ENCODE data around the gene SDK2. TPM values are rescaled to one million over a fixed set of nuclear protein-coding genes. Genes with fewer than 3 reads are reported as not detected.

Gene SDK2
- total RNA-seq, 1 donor from 2014 or later: 0.96 TPM

GRCh38 chr17:73586275-73586832 is 57.9 kb downstream of the SDK2 start:
- DNase-seq (ENCODE audit: low spot score): no peak

- no peak for DNase-seq (ENCODE audit: low spot score)
These were observed 58.7 kb downstream of the SDK2 start for GRCh38 chr17:73585583-73585982.

GRCh38 chr17:73584987-73585386 is 59.3 kb downstream of the SDK2 start:
- DNase-seq (ENCODE audit: low spot score): no peak

- no peak for DNase-seq (ENCODE audit: low spot score)
These were observed 60.2 kb downstream of the SDK2 start for GRCh38 chr17:73584049-73584448.

- DNase-seq (ENCODE audit: low spot score): no peak
These were observed 61.4 kb downstream of the SDK2 start for GRCh38 chr17:73582821-73583220.

- no peak for DNase-seq (ENCODE audit: low spot score)
These were observed 61.9 kb downstream of the SDK2 start for GRCh38 chr17:73582359-73582758.

- no peak for DNase-seq (ENCODE audit: low spot score)
These were observed 62.9 kb downstream of the SDK2 start for GRCh38 chr17:73581379-73581778.

- no peak for DNase-seq (ENCODE audit: low spot score)
These were observed 64.1 kb downstream of the SDK2 start for GRCh38 chr17:73580073-73580710.

- DNase-seq (ENCODE audit: low spot score): no peak
These were observed 67.6 kb downstream of the SDK2 start for GRCh38 chr17:73576556-73577098.

GRCh38 chr17:73575470-73576221 is 68.6 kb downstream of the SDK2 start:
- no peak for DNase-seq (ENCODE audit: low spot score)

- DNase-seq (ENCODE audit: low spot score): no peak
These were observed 72.6 kb downstream of the SDK2 start for GRCh38 chr17:73571511-73572130.

- no peak for DNase-seq (ENCODE audit: low spot score)
These were observed 74.4 kb downstream of the SDK2 start for GRCh38 chr17:73569762-73570319.

- DNase-seq (ENCODE audit: low spot score): no peak
These were observed 75.3 kb downstream of the SDK2 start for GRCh38 chr17:73568934-73569333.

GRCh38 chr17:73566905-73567782 is 77.1 kb downstream of the SDK2 start:
- DNase-seq (ENCODE audit: low spot score): no peak

- DNase-seq (ENCODE audit: low spot score): peak; percentile 73
These were observed 79.4 kb downstream of the SDK2 start for GRCh38 chr17:73564843-73565242.

GRCh38 chr17:73562896-73563295 is 81.3 kb downstream of the SDK2 start:
- DNase-seq (ENCODE audit: low spot score): no peak

- DNase-seq (ENCODE audit: low spot score): no peak
These were observed 83.1 kb downstream of the SDK2 start for GRCh38 chr17:73561111-73561510.

- DNase-seq (ENCODE audit: low spot score): no peak
These were observed 83.6 kb downstream of the SDK2 start for GRCh38 chr17:73560661-73561060.

- no peak for DNase-seq (ENCODE audit: low spot score)
These were observed 84.7 kb downstream of the SDK2 start for GRCh38 chr17:73559532-73559931.

GRCh38 chr17:73555199-73555960 is 88.9 kb downstream of the SDK2 start:
- DNase-seq (ENCODE audit: low spot score): no peak

Measured in umbilical cord (tissue), 2 donors.